SJCRH30 (cell line): Measurements from ENCODE around the gene TCL1B. TPM values are rescaled to one million over a fixed set of nuclear protein-coding genes. Genes with fewer than 3 reads are reported as not detected.

Experiments
- DNase-seq, 2 experiments: peaks; one replicate each; pipeline ENCODE4 v3.0.0-alpha.2; 2015 to 2020
- H3K27ac ChIP-seq: fragments of 250-450 bp; sonication (Bioruptor Pico); 2 replicates; pipeline ENCODE4 v1.5.1; 2020; ENCODE audit warnings: mild to moderate bottlenecking, moderate library complexity
- H3K27me3 ChIP-seq: fragments of 250-450 bp; sonication (Bioruptor Pico); 2 replicates; pipeline ENCODE4 v1.5.1; 2020; ENCODE audit warnings: mild to moderate bottlenecking, moderate library complexity
- H3K36me3 ChIP-seq: fragments of 250-450 bp; sonication (Bioruptor Pico); 2 replicates; pipeline ENCODE4 v1.5.1; 2020; ENCODE audit warnings: mild to moderate bottlenecking, moderate library complexity
- H3K4me1 ChIP-seq: fragments of 250-450 bp; sonication (Bioruptor Pico); 2 replicates; pipeline ENCODE4 v1.5.1; 2020; ENCODE audit warnings: mild to moderate bottlenecking, moderate library complexity
- H3K4me3 ChIP-seq: fragments of 250-450 bp; sonication (Bioruptor Pico); 2 replicates; pipeline ENCODE4 v1.5.1; 2020; ENCODE audit warnings: mild to moderate bottlenecking, moderate library complexity
- H3K9me3 ChIP-seq: fragments of 250-450 bp; sonication (Bioruptor Pico); replicated peaks from 2 replicates; pipeline ENCODE4 v1.5.1; 2020; ENCODE audit warnings: mild to moderate bottlenecking, moderate library complexity
- total RNA-seq: library from RNA; depleted of rRNA; stranded (reverse); fragments of >200 nt; shearing (Covaris generic); gene quantifications from 2 replicates; pipeline ENCODE4 v1.2.3, GENCODE V29; 2014; rRNA removed

The TCL1B gene
- total RNA-seq = not detected in 2 replicates

DNA sequence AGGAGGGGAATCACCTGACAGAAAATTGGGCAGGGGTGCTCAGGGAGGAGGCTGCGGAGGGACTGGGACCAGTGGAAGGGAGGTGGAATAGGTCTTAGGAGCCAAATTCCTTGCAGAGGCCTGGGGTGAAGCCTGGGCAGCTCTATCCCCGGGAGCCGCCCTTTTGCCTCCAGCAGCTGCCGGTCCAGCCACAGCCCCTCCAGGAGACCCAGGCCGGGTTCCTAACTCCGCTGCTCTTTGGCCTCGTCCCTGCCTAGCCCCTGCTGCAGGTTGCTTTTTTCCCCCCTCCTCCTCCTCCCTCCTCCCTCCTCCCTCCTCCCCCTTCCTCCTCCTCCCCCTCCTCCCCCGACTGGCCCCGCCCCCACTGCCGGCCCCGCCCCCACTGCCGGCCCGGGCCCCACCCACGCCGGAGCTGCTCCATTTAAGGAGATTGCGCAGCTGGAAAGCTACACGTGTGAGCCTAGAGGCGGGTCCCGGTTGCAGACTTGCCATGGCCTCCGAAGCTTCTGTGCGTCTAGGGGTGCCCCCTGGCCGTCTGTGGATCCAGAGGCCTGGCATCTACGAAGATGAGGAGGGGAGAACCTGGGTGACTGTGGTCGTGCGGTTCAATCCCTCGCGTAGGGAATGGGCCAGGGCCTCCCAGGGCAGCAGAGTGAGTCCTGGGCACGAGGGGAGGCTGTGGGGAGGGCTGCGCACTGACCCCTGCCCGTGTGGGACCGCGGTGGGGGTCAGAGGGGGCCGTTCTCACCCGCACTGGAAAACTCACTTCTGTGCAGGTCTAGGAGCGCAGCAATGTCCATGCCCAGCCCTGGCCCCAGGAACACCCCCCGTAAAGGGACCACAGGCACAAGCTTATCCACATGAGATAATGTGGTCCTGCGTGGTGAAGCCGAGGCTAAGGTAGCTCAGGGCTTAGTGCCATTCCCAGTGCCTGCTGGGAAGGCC lies at the start of gene TCL1B:
TSS of gene TCL1B (plus strand) at position 449 of the 945 bp plus-strand sequence. CDS start at position 491, 42 bp downstream.
- no peaks in the 10 kb centered on the region for H3K9me3 ChIP-seq
- H3K4me1 ChIP-seq = no peaks in the 10 kb centered on the region
- DNase-seq = no peak

DNA sequence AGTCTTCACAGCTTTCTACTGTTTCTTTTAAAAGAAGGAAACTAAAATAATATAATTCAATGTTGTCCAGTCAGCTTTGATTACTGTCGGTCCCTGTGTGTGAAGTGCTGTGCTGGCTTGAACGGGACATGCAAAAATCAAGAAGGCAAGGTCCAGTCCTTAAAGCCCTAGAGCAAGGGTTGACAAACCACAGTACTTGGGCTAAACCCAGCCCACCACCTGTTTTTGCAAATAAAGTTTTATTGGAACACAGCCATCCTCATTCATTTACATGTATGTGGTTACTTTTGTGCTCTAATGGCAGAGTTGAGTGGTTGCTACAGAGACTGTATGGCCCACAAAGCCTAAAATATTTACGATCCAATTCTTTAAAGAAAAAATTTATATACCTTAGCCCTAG lies 41.2 kb upstream of the TCL1B start:
- Histone ChIP-seq H3K9me3 (no peaks in the 10 kb centered on the region), H3K27ac (no peak overlapping the region), H3K4me3 (no peak overlapping the region), H3K27me3 (0 out of 2 replicates have a peak, but pooled peaks cover 4% of the 10 kb centered on the region), H3K36me3 (no peaks in the 10 kb centered on the region), H3K4me1 (no peaks in the 10 kb centered on the region)
- DNase-seq = no peak

More for the DNA sequence above, at the start of gene TCL1B:
- H3K27ac ChIP-seq = no peak within 1 kb of the TSS
- H3K27me3 ChIP-seq = 0 out of 2 replicates have a peak, but pooled peaks cover 4% of the 10 kb centered on the region
- no peak within 1 kb of the TSS for H3K4me3 ChIP-seq
- H3K36me3 ChIP-seq = no peaks in the 10 kb centered on the region

GRCh38 chr14:95645389-95645996 lies 40.7 kb upstream of the TCL1B start:
- Histone ChIP-seq H3K27me3 (0 out of 2 replicates have a peak, but pooled peaks cover 4% of the 10 kb centered on the region), H3K4me3 (no peak overlapping the region), H3K4me1 (no peaks in the 10 kb centered on the region), H3K9me3 (no peaks in the 10 kb centered on the region), H3K36me3 (no peaks in the 10 kb centered on the region), H3K27ac (no peak overlapping the region)
- no peak for DNase-seq

- no peak for DNase-seq
- Histone ChIP-seq H3K4me3 (no peak overlapping the region), H3K4me1 (no peaks in the 10 kb centered on the region), H3K27ac (no peak overlapping the region), H3K27me3 (0 out of 2 replicates have a peak, but pooled peaks cover 4% of the 10 kb centered on the region), H3K36me3 (no peaks in the 10 kb centered on the region), H3K9me3 (no peaks in the 10 kb centered on the region)
Observed at GRCh38 chr14:95647926-95648325, 38.3 kb upstream of the TCL1B start.

DNA sequence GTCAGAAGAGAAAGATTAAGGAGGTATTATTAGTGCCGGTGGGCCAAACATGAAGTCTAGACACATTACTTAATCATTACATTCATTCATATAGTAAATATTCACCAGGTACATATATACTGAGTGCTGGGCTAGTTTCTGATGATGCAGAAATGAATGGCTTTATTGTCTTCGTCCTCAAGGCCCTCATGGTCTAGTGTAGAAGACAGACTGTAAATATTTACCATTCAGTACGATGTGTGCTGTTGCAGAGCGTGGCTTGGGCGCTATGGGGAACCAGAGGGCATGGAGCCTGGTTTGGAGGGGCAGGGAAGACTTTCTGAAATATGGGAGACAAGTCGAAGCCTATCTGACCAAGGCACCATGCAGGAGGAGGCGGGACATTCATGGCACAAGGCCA lies 37.0 kb upstream of the TCL1B start:
- no peaks in the 10 kb centered on the region for H3K36me3 ChIP-seq
- H3K9me3 ChIP-seq = no peaks in the 10 kb centered on the region
- H3K4me1 ChIP-seq = no peaks in the 10 kb centered on the region
- H3K27ac ChIP-seq = no peak overlapping the region
- H3K4me3 ChIP-seq = no peak overlapping the region
- H3K27me3 ChIP-seq = 0 out of 2 replicates have a peak, but pooled peaks cover 4% of the 10 kb centered on the region
- DNase-seq = no peak

- Histone ChIP-seq H3K27me3 (no peaks in the 10 kb centered on the region), H3K4me3 (no peak overlapping the region), H3K9me3 (no peaks in the 10 kb centered on the region), H3K4me1 (no peaks in the 10 kb centered on the region), H3K27ac (no peak overlapping the region), H3K36me3 (no peaks in the 10 kb centered on the region)
- no peak for DNase-seq
Observed at GRCh38 chr14:95651028-95651427, 35.2 kb upstream of the TCL1B start.

DNA sequence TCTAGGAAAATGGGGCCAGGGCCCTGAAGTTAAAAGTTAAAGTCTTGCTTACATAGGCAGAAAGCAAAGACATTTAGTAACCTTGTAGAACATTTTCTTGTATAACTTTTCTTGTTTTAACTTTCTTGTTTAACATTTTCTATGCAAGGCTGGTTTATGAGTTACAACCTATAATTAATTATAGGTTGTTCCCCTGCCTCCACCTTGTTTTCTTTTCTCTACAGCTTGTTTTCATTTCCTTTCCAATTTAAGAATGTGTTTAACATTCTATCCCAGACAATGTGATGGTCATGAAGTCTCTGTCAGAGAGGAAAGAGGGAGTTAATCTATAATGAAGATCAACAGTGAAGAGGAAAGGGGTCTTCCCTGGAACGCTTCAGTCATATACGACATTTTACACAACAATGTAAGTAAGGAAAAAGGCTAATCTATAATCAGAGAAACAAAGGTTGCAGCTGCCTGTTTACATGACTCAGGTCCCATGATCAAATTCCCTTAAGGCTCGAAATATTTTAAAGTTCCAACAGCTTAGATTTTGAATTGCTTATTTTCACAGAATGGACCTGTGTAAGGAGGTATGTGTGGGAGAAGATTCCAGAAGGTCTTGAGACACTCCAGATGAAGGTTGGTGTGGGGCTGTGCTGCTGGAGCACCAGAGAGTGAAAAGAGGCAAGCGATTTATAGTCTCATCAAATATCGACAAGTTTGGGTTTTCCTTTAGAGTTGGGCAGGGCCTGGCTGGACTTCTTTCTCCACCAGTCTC lies 34.2 kb upstream of the TCL1B start:
- no peaks in the 10 kb centered on the region for H3K27me3 ChIP-seq

DNA sequence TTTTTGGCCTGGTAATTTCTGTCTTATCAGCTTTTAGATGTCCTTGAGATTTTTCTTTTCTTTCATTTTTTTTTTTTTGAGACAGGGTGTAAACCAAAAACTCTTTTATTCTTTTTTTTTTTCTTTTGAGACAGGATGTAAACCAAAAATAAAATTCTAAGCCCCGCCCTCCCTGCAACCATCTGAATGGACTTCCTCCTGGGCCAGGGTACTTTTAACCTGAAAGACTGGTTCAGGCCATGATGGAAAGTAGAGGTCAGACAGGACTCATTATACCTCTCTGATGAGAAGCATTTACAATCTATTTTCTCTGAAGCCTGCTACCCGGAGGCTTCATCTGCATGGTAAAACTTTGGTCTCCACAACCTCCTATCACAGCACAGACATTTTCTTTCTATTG lies 33.5 kb upstream of the TCL1B start:
- Histone ChIP-seq H3K27ac (no peak overlapping the region), H3K9me3 (no peaks in the 10 kb centered on the region), H3K4me1 (no peaks in the 10 kb centered on the region), H3K36me3 (no peaks in the 10 kb centered on the region), H3K4me3 (no peak overlapping the region), H3K27me3 (no peaks in the 10 kb centered on the region)
- DNase-seq = no peak

More for the DNA sequence above, 34.2 kb upstream of the TCL1B start:
- H3K9me3 ChIP-seq = no peaks in the 10 kb centered on the region
- no peaks in the 10 kb centered on the region for H3K4me1 ChIP-seq
- no peak for DNase-seq
- H3K4me3 ChIP-seq = no peak overlapping the region
- no peak overlapping the region for H3K27ac ChIP-seq
- H3K36me3 ChIP-seq = no peaks in the 10 kb centered on the region

DNA sequence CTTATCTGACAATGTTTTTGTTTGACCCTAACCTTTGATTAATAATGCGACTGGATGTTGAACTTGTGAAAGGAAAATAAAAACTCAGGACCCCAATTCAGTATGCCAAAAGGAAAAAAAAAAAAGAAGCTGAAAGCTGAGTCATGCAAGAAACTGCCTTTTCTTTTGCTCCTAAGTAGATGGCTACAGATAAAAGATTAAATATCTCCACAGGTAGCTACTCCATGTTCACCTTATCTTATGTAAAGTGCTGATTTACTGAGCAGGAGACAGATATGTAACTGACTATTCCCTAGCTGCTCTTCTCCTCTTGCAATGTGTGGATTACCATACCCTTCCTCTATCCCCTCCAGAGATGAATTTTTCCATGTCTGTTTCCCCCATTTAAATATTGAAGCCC lies 30.8 kb upstream of the TCL1B start:
- Histone ChIP-seq H3K36me3 (no peaks in the 10 kb centered on the region), H3K27ac (no peak overlapping the region), H3K4me3 (no peak overlapping the region), H3K9me3 (no peaks in the 10 kb centered on the region), H3K27me3 (peaks cover 3% of the 10 kb centered on the region; the same call in 1 of the 2 replicates), H3K4me1 (no peaks in the 10 kb centered on the region; the same call in 1 of the 2 replicates)
- no peak for DNase-seq

DNA sequence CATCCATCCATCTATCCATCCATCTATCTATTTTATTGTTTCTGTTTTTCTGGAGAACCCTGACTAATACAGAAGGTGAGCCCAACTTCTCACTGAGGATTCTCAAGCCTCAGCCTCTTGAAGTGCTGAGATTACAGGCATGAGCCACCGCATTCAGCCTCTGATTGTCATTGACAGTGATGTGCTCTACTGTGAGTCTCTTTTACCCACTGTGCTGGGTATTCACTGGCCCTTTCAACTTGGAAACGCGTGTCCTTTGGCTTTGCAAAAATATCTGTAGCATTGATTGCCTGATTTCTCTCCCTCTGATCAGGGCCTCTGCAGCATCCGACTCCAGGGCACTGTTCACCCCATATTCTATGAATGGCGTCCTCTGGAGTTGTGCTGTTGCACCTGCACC lies 29.6 kb upstream of the TCL1B start:
- DNase-seq = no peak
- Histone ChIP-seq H3K36me3 (no peaks in the 10 kb centered on the region), H3K4me3 (no peak overlapping the region), H3K27me3 (peaks cover 6% of the 10 kb centered on the region; the same call in 1 of the 2 replicates), H3K27ac (no peak overlapping the region), H3K9me3 (no peaks in the 10 kb centered on the region), H3K4me1 (no peaks in the 10 kb centered on the region; the same call in 1 of the 2 replicates)

DNA sequence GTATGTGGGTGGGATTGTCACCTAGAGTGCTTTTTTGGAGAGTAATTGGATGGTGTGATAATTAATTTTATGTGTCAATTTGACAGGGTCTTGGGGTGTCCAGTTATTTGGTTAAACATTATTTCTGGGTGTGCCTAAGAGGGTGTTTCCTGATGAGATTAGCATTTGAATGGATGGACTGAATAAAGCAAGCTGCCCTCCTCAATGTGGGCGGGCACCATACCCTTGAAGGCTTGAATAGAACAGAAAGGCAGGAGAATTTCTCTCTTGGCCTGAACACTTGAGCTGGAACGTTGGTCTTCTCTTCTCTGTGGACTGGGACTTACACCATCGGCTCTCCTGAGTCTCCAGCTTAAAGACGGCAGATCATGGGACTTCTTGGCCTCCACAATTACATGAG lies 28.8 kb upstream of the TCL1B start:
- peaks cover 6% of the 10 kb centered on the region; the same call in 1 of the 2 replicates for H3K27me3 ChIP-seq
- H3K27ac ChIP-seq = no peak overlapping the region
- DNase-seq = no peak
- no peak overlapping the region for H3K4me3 ChIP-seq
- H3K4me1 ChIP-seq = no peaks in the 10 kb centered on the region; the same call in 1 of the 2 replicates
- H3K36me3 ChIP-seq = no peaks in the 10 kb centered on the region
- H3K9me3 ChIP-seq = no peaks in the 10 kb centered on the region

GRCh38 chr14:95659293-95659989 lies 26.8 kb upstream of the TCL1B start:
- H3K27me3 ChIP-seq = peaks cover 6% of the 10 kb centered on the region; the same call in 1 of the 2 replicates
- no peaks in the 10 kb centered on the region for H3K9me3 ChIP-seq
- no peak overlapping the region for H3K4me3 ChIP-seq
- no peaks in the 10 kb centered on the region; the same call in 1 of the 2 replicates for H3K4me1 ChIP-seq
- H3K36me3 ChIP-seq = no peaks in the 10 kb centered on the region
- no peak overlapping the region for H3K27ac ChIP-seq
- DNase-seq = no peak

DNA sequence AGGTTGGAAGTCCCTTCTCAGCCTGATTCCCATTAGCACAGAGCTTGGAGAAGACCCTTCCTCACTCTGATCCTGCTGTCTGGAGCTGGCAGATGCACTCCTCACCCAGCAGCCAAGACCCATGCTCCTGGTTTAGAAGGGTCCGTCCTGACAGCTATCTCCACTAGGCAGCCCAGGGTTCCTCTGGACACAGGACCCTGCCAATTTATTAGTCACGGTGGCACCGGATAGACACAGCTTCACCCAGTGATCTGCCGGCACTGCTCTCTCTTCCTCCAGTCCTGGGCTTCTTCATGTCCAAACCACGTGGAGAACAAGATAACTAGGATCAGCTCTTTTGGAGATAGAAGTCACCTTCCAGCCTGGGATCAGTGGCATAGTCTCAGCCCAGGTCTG lies 26.2 kb upstream of the TCL1B start:
- H3K4me3 ChIP-seq = no peak overlapping the region
- no peaks in the 10 kb centered on the region; the same call in 1 of the 2 replicates for H3K4me1 ChIP-seq
- DNase-seq = no peak
- no peak overlapping the region for H3K27ac ChIP-seq
- H3K27me3 ChIP-seq = peaks cover 6% of the 10 kb centered on the region; the same call in 1 of the 2 replicates
- no peaks in the 10 kb centered on the region for H3K9me3 ChIP-seq
- H3K36me3 ChIP-seq = no peaks in the 10 kb centered on the region
